Panc1 (cell line): ENCODE results near the gene MEF2A. TPM values are rescaled to one million over a fixed set of nuclear protein-coding genes. Genes with fewer than 3 reads are reported as not detected.

ENCODE experiments used
- ATAC-seq: fragments of 200-7000 bp; cut with Tn5 transposase; 2 replicates; pipeline ENCODE4 v1.9.1; 2020; ENCODE audit warnings: mild to moderate bottlenecking, moderate library complexity
- BruUV-seq: library from RNA; stranded (reverse); fragments of 400-500 nt; replicated peaks from 2 replicates; lab custom pipeline; 2021; lab: Mats Ljungman, UMichigan
- CTCF ChIA-PET: fragments of 300-600 bp; sonication (Branson Sonifier 250); formaldehyde crosslinking; loops from one replicate; lab custom pipeline; 2022; ENCODE audit warnings: antibody characterized with exemption; lab: Charles Lee
- POLR2A ChIA-PET: fragments of 300-600 bp; sonication (Branson Sonifier 250); formaldehyde crosslinking; loops from one replicate; lab custom pipeline; 2022; ENCODE audit warnings: antibody characterized with exemption; lab: Charles Lee
- DNase-seq: peaks from one replicate; pipeline ENCODE4 v3.0.0-alpha.2; 2010; ENCODE audit warnings: low read depth, low spot score
- H3K27ac ChIP-seq: 2 replicates; pipeline ENCODE4 v1.5.1; 2011; ENCODE audit warnings: mild to moderate bottlenecking, low read length, inconsistent platforms
- H3K27me3 ChIP-seq: fragments of 200-500 bp; sonication (Bioruptor generic); 2 replicates; pipeline ENCODE4 v1.6.0; 2014; ENCODE audit warnings: low read length, inconsistent platforms; ENCODE audit not compliant: control insufficient read depth, insufficient read depth
- H3K36me3 ChIP-seq: fragments of 200-500 bp; sonication (Bioruptor generic); 2 replicates; pipeline ENCODE4 v1.5.1; 2014; ENCODE audit warnings: inconsistent platforms, mild to moderate bottlenecking, low read length, moderate library complexity; ENCODE audit not compliant: control insufficient read depth, insufficient read depth
- H3K4me1 ChIP-seq: 2 replicates; pipeline ENCODE4 v1.5.1; 2011; ENCODE audit warnings: inconsistent platforms, mild to moderate bottlenecking, low read length, moderate library complexity; ENCODE audit not compliant: control insufficient read depth, insufficient read depth
- H3K4me3 ChIP-seq, 2 experiments: 2 replicates each; pipeline ENCODE4 v1.5.1; 2011 to 2012; ENCODE audit warnings: low read depth in 2 of 2, low read length in 2 of 2, mild to moderate bottlenecking in 2 of 2, inconsistent platforms in 1 of 2, moderate library complexity in 1 of 2
- H3K9me3 ChIP-seq: fragments of 200-500 bp; sonication (Bioruptor generic); 2 replicates; pipeline ENCODE4 v1.5.1; 2014; ENCODE audit warnings: low read depth, mild to moderate bottlenecking, inconsistent platforms, low read length, moderate library complexity; ENCODE audit not compliant: control insufficient read depth, insufficient read depth
- POLR2AphosphoS5 ChIP-seq: IDR thresholded peaks from 2 replicates; pipeline ENCODE4 v1.6.1; 2012; ENCODE audit warnings: mild to moderate bottlenecking, low read depth, low read length, moderate library complexity
- REST ChIP-seq, 2 experiments: IDR thresholded peaks; 2 replicates each; pipeline ENCODE4 v1.6.1; 2011 to 2012; ENCODE audit warnings: low read depth in 2 of 2, control low read depth in 1 of 2, low read length in 1 of 2, mild to moderate bottlenecking in 1 of 2, moderate library complexity in 1 of 2; ENCODE audit not compliant: insufficient read depth in 1 of 2
- SIN3A ChIP-seq: IDR thresholded peaks from 2 replicates; pipeline ENCODE4 v1.6.1; 2012; ENCODE audit warnings: low read depth, mild to moderate bottlenecking, low read length, moderate library complexity, borderline replicate concordance; ENCODE audit not compliant: insufficient read depth
- TCF7L2 ChIP-seq: IDR thresholded peaks from 2 replicates; pipeline ENCODE4 v1.6.1; 2011; ENCODE audit warnings: mild to moderate bottlenecking, low read depth, low read length, inconsistent platforms
- in situ Hi-C: cut with HindIII; loops from 2 replicates; pipeline ENCODE4 v1.10.0; 2016; ENCODE audit warnings: low sequenced_read_pairs, low pct_unique_long_range_greater_than_20kb
- intact Hi-C: fragments of 100-400 bp; cut with micrococcal nuclease; formaldehyde crosslinking; loops from one replicate; pipeline ENCODE4 v1.10.0; 2022; ENCODE audit not compliant: unreplicated experiment
- total RNA-seq: library from RNA; stranded (reverse); gene quantifications from one replicate; pipeline ENCODE4 v1.2.1, GENCODE V29; 2021; ENCODE audit not compliant: unreplicated experiment
- TF ChIP-seq, protein P1 (sequence below): fragments of 450-650 bp; IDR thresholded peaks from 2 replicates; pipeline ENCODE4 v1.5.1; 2017; ENCODE audit warnings: mild to moderate bottlenecking

Gene MEF2A
- total RNA-seq, 1 experiment from 2014 or later = 31.1 TPM

GRCh38 chr15:99554880-99555488 lies 10.8 kb upstream of the MEF2A start:
- ChIA-PET POLR2A (no interaction called here), CTCF (no interaction called here)
- intact Hi-C loops = no loop called here
- Histone ChIP-seq H3K9me3 (no peaks in the 10 kb centered on the region), H3K27ac (no peak overlapping the region), H3K36me3 (no peaks in the 10 kb centered on the region), H3K27me3 (no peaks in the 10 kb centered on the region), H3K4me3 (no peak overlapping the region), H3K4me1 (no peaks in the 10 kb centered on the region)
- BruUV-seq = no TSS peak
- ATAC-seq = no peak
- TF ChIP-seq SIN3A (no peak), POLR2AphosphoS5 (no peak), TCF7L2 (no peak), REST (IDR thresholded peaks at IDR 0.05; ENCODE audit: insufficient read depth in 1 of 2, low read depth in 2 of 2, low read length in 1 of 2) (no peak)
- TF ChIP-seq, protein P1, sequence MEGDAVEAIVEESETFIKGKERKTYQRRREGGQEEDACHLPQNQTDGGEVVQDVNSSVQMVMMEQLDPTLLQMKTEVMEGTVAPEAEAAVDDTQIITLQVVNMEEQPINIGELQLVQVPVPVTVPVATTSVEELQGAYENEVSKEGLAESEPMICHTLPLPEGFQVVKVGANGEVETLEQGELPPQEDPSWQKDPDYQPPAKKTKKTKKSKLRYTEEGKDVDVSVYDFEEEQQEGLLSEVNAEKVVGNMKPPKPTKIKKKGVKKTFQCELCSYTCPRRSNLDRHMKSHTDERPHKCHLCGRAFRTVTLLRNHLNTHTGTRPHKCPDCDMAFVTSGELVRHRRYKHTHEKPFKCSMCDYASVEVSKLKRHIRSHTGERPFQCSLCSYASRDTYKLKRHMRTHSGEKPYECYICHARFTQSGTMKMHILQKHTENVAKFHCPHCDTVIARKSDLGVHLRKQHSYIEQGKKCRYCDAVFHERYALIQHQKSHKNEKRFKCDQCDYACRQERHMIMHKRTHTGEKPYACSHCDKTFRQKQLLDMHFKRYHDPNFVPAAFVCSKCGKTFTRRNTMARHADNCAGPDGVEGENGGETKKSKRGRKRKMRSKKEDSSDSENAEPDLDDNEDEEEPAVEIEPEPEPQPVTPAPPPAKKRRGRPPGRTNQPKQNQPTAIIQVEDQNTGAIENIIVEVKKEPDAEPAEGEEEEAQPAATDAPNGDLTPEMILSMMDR = no peak
- in situ Hi-C loops = no loop called here
- DNase-seq = no peak

DNA sequence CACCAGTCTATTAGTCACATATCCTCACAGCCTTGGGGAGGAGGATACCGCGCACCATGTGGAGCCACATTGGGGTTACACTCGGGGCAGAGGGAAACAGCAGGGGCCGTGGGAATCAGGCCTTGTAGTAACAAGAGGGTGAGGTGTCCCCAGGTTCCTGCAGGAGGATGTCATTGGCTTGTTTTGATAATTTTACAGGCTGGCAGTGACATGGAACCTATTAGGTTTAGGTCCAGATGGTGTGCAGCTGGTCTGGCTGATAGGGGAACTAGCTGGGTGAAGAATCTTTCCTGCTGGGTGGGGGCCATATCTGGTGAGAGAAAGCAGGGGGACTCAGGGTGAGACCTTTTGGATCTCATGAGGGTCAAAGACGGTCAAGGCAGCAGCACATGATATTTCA lies 9.8 kb upstream of the MEF2A start:
- H3K36me3 ChIP-seq = no peaks in the 10 kb centered on the region
- CTCF ChIA-PET = no interaction called here
- no peak overlapping the region for H3K4me3 ChIP-seq
- no peaks in the 10 kb centered on the region for H3K27me3 ChIP-seq
- no peaks in the 10 kb centered on the region for H3K9me3 ChIP-seq
- ATAC-seq (no peak), DNase-seq (no peak)
- no peaks in the 10 kb centered on the region for H3K4me1 ChIP-seq
- H3K27ac ChIP-seq = no peak overlapping the region
- in situ Hi-C loops = no loop called here
- intact Hi-C loops = no loop called here
- POLR2A ChIA-PET = no interaction called here
- TF ChIP-seq REST (IDR thresholded peaks at IDR 0.05; ENCODE audit: insufficient read depth in 1 of 2, low read depth in 2 of 2, low read length in 1 of 2) = no peak
- TF ChIP-seq TCF7L2 = no peak
- TF ChIP-seq, protein P1 = no peak
- no peak for TF ChIP-seq POLR2AphosphoS5
- TF ChIP-seq SIN3A = no peak
- BruUV-seq = no TSS peak
